ENCODE data around the gene SUCO. TPM values are rescaled to one million over a fixed set of nuclear protein-coding genes. Genes with fewer than 3 reads are reported as not detected.

Gene SUCO
- total and polyA plus RNA-seq, 5 donors from 2014 or later, result 9.0 to 108 (median 15.5) TPM

DNA sequence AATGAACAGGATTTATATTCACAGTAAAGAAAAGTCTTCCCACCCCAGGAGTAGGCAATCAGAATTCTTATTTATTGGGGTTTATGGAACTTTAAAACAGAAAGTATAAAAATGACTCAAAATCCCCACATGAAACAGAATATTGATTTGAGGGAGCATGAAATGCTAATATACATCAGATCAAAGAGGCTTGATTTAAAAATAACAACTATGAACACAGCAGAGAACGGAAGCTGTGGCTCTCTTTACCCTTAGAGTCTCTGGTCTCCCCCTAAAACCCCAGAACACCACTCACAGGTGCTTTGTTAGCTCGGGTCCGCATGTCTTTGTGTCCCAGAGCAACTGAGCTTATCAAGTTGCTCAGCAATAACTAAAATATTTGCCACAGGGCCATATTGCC is 94.8 kb downstream of the SUCO start:
- H3K27ac Mint-ChIP-seq, result peak overlapping the region in 1 of 3 donors; percentile 44
- peak overlapping the region in 3 of 4 donors; percentile 7 to 71 (median 17) for H3K4me3 Mint-ChIP-seq
- H3K27ac ChIP-seq (ENCODE audit: insufficient read depth, low read length, poor library complexity, severe bottlenecking), result no peak overlapping the region
- H3K9me3 ChIP-seq (ENCODE audit: control insufficient read depth in 2 of 2, low read length in 2 of 2), result no peaks in the 10 kb centered on the region
- H3K4me1 Mint-ChIP-seq, result peaks cover 10 to 43% (median 21%) of the 10 kb centered on the region in 4 donors
- no peaks in the 10 kb centered on the region for H3K27me3 Mint-ChIP-seq
- ATAC-seq (ENCODE audit: low read depth in 2 of 2) (peak; percentile 74 to 81), DNase-seq (peak in 2 of 3 donors; percentile 30 to 36)
- peaks cover 2% of the 10 kb centered on the region for H3K36me3 Mint-ChIP-seq
- H3K36me3 ChIP-seq (ENCODE audit: control insufficient read depth, insufficient read depth, low read length), result no peaks in the 10 kb centered on the region
- H3K4me3 ChIP-seq (ENCODE audit: low read depth, low read length), result peak overlapping the region; percentile 56
- H3K27me3 ChIP-seq (ENCODE audit: control insufficient read depth, insufficient read depth, low read length), result no peaks in the 10 kb centered on the region
- H3K9me3 Mint-ChIP-seq, result peaks cover 0 to under 1% (median 0%) of the 10 kb centered on the region in 7 donors
- H3K4me1 ChIP-seq (ENCODE audit: control insufficient read depth, insufficient read depth, low read length, poor library complexity, severe bottlenecking), result peaks cover 13% of the 10 kb centered on the region

GRCh38 chr1:172628401-172628800 is 95.5 kb downstream of the SUCO start:
- ATAC-seq (ENCODE audit: low read depth in 2 of 2), result no peak
- Mint-ChIP-seq H3K4me1 (peaks cover 10 to 43% (median 21%) of the 10 kb centered on the region in 4 donors), H3K27ac (no peak overlapping the region)

DNA sequence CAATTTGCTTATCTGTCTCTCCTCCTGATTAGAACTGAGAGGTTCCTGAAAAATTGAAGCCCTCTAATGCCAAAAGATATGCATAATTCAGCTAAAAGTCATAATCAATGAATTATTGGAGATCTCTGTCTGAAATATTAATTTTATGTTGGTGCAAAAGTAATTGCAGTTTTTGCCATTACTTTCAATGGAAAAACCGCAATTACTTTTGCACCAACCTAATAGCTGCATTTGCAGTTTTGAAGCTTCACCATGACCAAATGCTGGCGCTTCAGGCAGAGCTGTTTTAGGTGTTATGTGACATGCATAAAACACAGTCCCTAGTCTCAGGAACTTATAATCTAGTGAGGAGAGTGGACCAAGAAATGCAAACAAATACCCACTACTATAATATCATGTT is 96.2 kb downstream of the SUCO start:
- H3K27me3 Mint-ChIP-seq, result peaks cover 4% of the 10 kb centered on the region
- peaks cover 10 to 43% (median 21%) of the 10 kb centered on the region in 4 donors for H3K4me1 Mint-ChIP-seq
- no peak overlapping the region for H3K4me3 ChIP-seq (ENCODE audit: low read depth, low read length)
- H3K4me3 Mint-ChIP-seq, result no peak overlapping the region
- H3K9me3 Mint-ChIP-seq, result no peaks in the 10 kb centered on the region
- no peak for DNase-seq
- no peak overlapping the region for H3K27ac Mint-ChIP-seq
- no peak for ATAC-seq (ENCODE audit: low read depth in 2 of 2)
- H3K27me3 ChIP-seq (ENCODE audit: control insufficient read depth, insufficient read depth, low read length), result no peaks in the 10 kb centered on the region
- H3K36me3 ChIP-seq (ENCODE audit: control insufficient read depth, insufficient read depth, low read length), result no peaks in the 10 kb centered on the region
- H3K36me3 Mint-ChIP-seq, result peaks cover 2% of the 10 kb centered on the region
- H3K27ac ChIP-seq (ENCODE audit: insufficient read depth, low read length, poor library complexity, severe bottlenecking), result no peak overlapping the region
- no peaks in the 10 kb centered on the region for H3K9me3 ChIP-seq (ENCODE audit: control insufficient read depth in 2 of 2, low read length in 2 of 2)
- peaks cover 13% of the 10 kb centered on the region for H3K4me1 ChIP-seq (ENCODE audit: control insufficient read depth, insufficient read depth, low read length, poor library complexity, severe bottlenecking)

More at GRCh38 chr1:172628401-172628800, 95.5 kb downstream of the SUCO start:
- Histone ChIP-seq H3K27me3 (ENCODE audit: control insufficient read depth, insufficient read depth, low read length) (no peaks in the 10 kb centered on the region), H3K4me1 (ENCODE audit: control insufficient read depth, insufficient read depth, low read length, poor library complexity, severe bottlenecking) (peaks cover 13% of the 10 kb centered on the region), H3K36me3 (ENCODE audit: control insufficient read depth, insufficient read depth, low read length) (no peaks in the 10 kb centered on the region), H3K9me3 (ENCODE audit: control insufficient read depth in 2 of 2, low read length in 2 of 2) (no peaks in the 10 kb centered on the region), H3K27ac (ENCODE audit: insufficient read depth, low read length, poor library complexity, severe bottlenecking) (no peak overlapping the region), H3K4me3 (ENCODE audit: low read depth, low read length) (no peak overlapping the region)
- Mint-ChIP-seq H3K27me3 (no peaks in the 10 kb centered on the region), H3K36me3 (peaks cover 2% of the 10 kb centered on the region), H3K4me3 (no peak overlapping the region), H3K9me3 (no peaks in the 10 kb centered on the region)
- DNase-seq, result no peak

- H3K4me1 Mint-ChIP-seq, result peaks cover 10 to 43% (median 21%) of the 10 kb centered on the region in 4 donors
- H3K4me3 Mint-ChIP-seq, result no peak overlapping the region
- Histone ChIP-seq H3K27ac (ENCODE audit: insufficient read depth, low read length, poor library complexity, severe bottlenecking) (no peak overlapping the region), H3K36me3 (ENCODE audit: control insufficient read depth, insufficient read depth, low read length) (no peaks in the 10 kb centered on the region), H3K4me3 (ENCODE audit: low read depth, low read length) (no peak overlapping the region), H3K27me3 (ENCODE audit: control insufficient read depth, insufficient read depth, low read length) (no peaks in the 10 kb centered on the region), H3K9me3 (ENCODE audit: control insufficient read depth in 2 of 2, low read length in 2 of 2) (no peaks in the 10 kb centered on the region), H3K4me1 (ENCODE audit: control insufficient read depth, insufficient read depth, low read length, poor library complexity, severe bottlenecking) (peaks cover 13% of the 10 kb centered on the region)
- H3K36me3 Mint-ChIP-seq, result peaks cover 2% of the 10 kb centered on the region
- no peaks in the 10 kb centered on the region for H3K9me3 Mint-ChIP-seq
- ATAC-seq (ENCODE audit: low read depth in 2 of 2) (no peak), DNase-seq (no peak)
- peaks cover 4% of the 10 kb centered on the region for H3K27me3 Mint-ChIP-seq
- peak overlapping the region in 2 of 3 donors; percentile 11 to 70 for H3K27ac Mint-ChIP-seq
Measured at GRCh38 chr1:172629638-172630037, 96.7 kb downstream of the SUCO start.

DNA sequence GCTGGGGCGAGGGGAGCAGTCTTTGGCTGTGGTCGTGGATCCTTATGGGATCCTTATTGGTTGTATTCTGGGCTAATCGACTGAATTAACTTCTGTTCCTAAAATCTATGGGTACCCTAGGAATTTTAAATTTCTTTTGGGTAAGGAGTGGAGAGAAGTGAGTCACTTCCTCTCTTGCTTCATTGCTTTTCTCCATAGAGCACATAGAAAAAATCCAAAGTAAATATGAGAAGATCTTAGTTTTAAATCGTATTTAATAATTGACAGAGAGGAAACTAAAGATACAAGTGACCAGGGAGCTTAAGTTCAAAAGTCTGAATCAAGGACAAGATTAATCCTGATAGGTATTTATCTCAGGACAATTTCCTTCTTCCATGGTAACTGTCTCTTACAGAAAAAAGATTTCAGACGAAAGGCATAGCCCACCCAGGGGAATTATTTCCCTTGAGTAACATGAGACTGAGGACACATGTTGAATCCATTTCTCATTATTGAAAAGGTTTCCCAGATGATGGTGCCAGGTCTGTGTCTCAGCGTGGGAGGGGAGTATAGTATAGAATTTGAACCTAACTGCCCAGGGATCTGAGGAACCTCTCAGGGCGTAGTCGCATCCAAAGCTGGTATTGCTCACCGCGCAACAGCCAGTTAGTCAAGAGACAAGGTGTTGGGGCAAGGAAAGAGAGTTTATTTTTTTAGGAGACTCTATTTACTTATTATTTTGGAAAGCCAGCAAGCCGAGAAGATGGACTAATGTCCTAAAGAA is 97.3 kb downstream of the SUCO start:
- Mint-ChIP-seq H3K27ac (peak overlapping the region in 2 of 3 donors; percentile 11 to 70), H3K4me1 (peaks cover 10 to 43% (median 21%) of the 10 kb centered on the region in 4 donors), H3K9me3 (no peaks in the 10 kb centered on the region), H3K36me3 (peaks cover 2% of the 10 kb centered on the region), H3K4me3 (no peak overlapping the region), H3K27me3 (peaks cover 4% of the 10 kb centered on the region)
- DNase-seq (no peak), ATAC-seq (ENCODE audit: low read depth in 2 of 2) (no peak)
- no peaks in the 10 kb centered on the region for H3K27me3 ChIP-seq (ENCODE audit: control insufficient read depth, insufficient read depth, low read length)
- H3K27ac ChIP-seq (ENCODE audit: insufficient read depth, low read length, poor library complexity, severe bottlenecking), result no peak overlapping the region
- H3K9me3 ChIP-seq (ENCODE audit: control insufficient read depth in 2 of 2, low read length in 2 of 2), result no peaks in the 10 kb centered on the region
- peaks cover 13% of the 10 kb centered on the region for H3K4me1 ChIP-seq (ENCODE audit: control insufficient read depth, insufficient read depth, low read length, poor library complexity, severe bottlenecking)
- no peak overlapping the region for H3K4me3 ChIP-seq (ENCODE audit: low read depth, low read length)
- no peaks in the 10 kb centered on the region for H3K36me3 ChIP-seq (ENCODE audit: control insufficient read depth, insufficient read depth, low read length)

DNA sequence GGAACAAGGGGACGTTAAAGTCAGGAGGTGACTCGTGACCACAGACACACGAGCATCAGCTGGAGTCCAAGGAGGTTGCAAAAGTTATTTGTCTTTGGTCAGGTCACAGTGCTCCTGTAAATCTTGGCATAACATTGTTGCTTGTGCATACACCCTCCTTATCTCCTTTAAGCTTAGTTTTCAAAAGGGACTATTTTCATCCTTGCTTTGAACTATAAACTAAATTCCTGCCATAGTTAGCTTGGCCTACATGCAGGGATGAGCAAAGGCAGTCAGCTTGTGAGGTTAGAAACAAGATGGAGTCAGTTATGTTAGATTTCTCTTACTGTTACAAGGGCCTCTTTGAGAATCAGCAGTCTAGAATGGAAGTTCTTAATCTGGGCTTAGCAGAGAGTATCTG is 97.9 kb downstream of the SUCO start:
- Mint-ChIP-seq H3K27me3 (peaks cover 4% of the 10 kb centered on the region), H3K27ac (no peak overlapping the region), H3K4me3 (no peak overlapping the region), H3K4me1 (peaks cover 10 to 43% (median 20%) of the 10 kb centered on the region in 4 donors), H3K9me3 (no peaks in the 10 kb centered on the region), H3K36me3 (peaks cover 2% of the 10 kb centered on the region)
- no peaks in the 10 kb centered on the region for H3K9me3 ChIP-seq (ENCODE audit: control insufficient read depth in 2 of 2, low read length in 2 of 2)
- no peaks in the 10 kb centered on the region for H3K27me3 ChIP-seq (ENCODE audit: control insufficient read depth, insufficient read depth, low read length)
- peaks cover 13% of the 10 kb centered on the region for H3K4me1 ChIP-seq (ENCODE audit: control insufficient read depth, insufficient read depth, low read length, poor library complexity, severe bottlenecking)
- DNase-seq (no peak), ATAC-seq (ENCODE audit: low read depth in 2 of 2) (no peak)
- H3K36me3 ChIP-seq (ENCODE audit: control insufficient read depth, insufficient read depth, low read length), result no peaks in the 10 kb centered on the region
- H3K27ac ChIP-seq (ENCODE audit: insufficient read depth, low read length, poor library complexity, severe bottlenecking), result no peak overlapping the region
- H3K4me3 ChIP-seq (ENCODE audit: low read depth, low read length), result no peak overlapping the region

DNA sequence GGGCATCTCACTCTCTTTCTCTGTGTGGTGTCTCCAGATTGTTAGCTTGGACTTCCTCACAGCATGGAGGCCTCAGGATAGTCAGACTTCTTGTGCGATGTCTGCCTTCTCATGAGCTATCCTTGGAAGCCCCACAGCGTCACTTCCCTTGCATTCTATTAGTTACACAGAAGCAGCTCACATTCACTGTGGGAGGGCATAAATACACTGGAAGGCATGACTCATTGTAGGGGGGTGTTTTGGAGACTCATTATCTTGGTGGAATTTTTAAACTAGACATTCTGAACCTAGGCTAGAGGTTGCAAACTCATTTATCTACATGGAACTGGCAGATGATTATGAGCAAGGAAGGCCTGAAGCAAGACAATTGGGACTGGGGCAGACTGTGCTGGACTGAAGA is 104.6 kb downstream of the SUCO start:
- Histone ChIP-seq H3K27me3 (ENCODE audit: control insufficient read depth, insufficient read depth, low read length) (no peaks in the 10 kb centered on the region), H3K36me3 (ENCODE audit: control insufficient read depth, insufficient read depth, low read length) (no peaks in the 10 kb centered on the region), H3K4me3 (ENCODE audit: low read depth, low read length) (no peak overlapping the region), H3K4me1 (ENCODE audit: control insufficient read depth, insufficient read depth, low read length, poor library complexity, severe bottlenecking) (peaks cover 36% of the 10 kb centered on the region), H3K9me3 (ENCODE audit: control insufficient read depth in 2 of 2, low read length in 2 of 2) (no peaks in the 10 kb centered on the region), H3K27ac (ENCODE audit: insufficient read depth, low read length, poor library complexity, severe bottlenecking) (no peak overlapping the region)
- H3K27me3 Mint-ChIP-seq, result peaks cover 4% of the 10 kb centered on the region
- H3K27ac Mint-ChIP-seq, result peak overlapping the region in 1 of 3 donors; percentile 51
- DNase-seq (no peak), ATAC-seq (ENCODE audit: low read depth in 2 of 2) (no peak)
- no peaks in the 10 kb centered on the region for H3K9me3 Mint-ChIP-seq
- H3K4me1 Mint-ChIP-seq, result peaks cover 13 to 58% (median 44%) of the 10 kb centered on the region in 4 donors
- no peaks in the 10 kb centered on the region for H3K36me3 Mint-ChIP-seq
- H3K4me3 Mint-ChIP-seq, result peak overlapping the region in 2 of 4 donors; percentile 15 to 23

DNA sequence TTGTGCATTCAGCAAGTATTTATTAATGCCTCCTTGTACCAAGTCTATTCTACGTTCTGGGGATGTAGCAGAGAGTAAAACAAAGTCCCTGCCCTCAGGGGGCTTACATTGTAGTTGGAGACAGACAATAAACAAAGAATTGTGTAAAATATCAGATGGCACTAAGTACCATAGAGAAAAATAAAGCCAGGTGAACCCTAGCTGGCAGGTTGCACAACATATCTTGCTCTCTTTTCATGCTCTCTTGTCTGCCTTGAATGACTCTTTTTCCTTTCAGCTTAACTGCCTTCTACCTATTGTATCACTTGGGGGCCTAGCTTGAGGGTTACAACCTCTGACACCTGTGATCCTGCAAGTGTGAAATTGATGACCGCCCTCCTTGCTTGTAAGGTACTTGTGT is 105.3 kb downstream of the SUCO start:
- Histone ChIP-seq H3K27me3 (ENCODE audit: control insufficient read depth, insufficient read depth, low read length) (no peaks in the 10 kb centered on the region), H3K9me3 (ENCODE audit: control insufficient read depth in 2 of 2, low read length in 2 of 2) (no peaks in the 10 kb centered on the region), H3K4me1 (ENCODE audit: control insufficient read depth, insufficient read depth, low read length, poor library complexity, severe bottlenecking) (peaks cover 43% of the 10 kb centered on the region), H3K4me3 (ENCODE audit: low read depth, low read length) (peak overlapping the region; percentile 51), H3K36me3 (ENCODE audit: control insufficient read depth, insufficient read depth, low read length) (no peaks in the 10 kb centered on the region), H3K27ac (ENCODE audit: insufficient read depth, low read length, poor library complexity, severe bottlenecking) (no peak overlapping the region)
- ATAC-seq (ENCODE audit: low read depth in 2 of 2) (no peak), DNase-seq (no peak)
- H3K4me1 Mint-ChIP-seq, result peaks cover 13 to 65% (median 47%) of the 10 kb centered on the region in 4 donors
- no peaks in the 10 kb centered on the region for H3K9me3 Mint-ChIP-seq
- no peaks in the 10 kb centered on the region for H3K36me3 Mint-ChIP-seq
- peak overlapping the region in 3 of 4 donors; percentile 70 to 79 (median 70) for H3K4me3 Mint-ChIP-seq
- H3K27me3 Mint-ChIP-seq, result peaks cover 4% of the 10 kb centered on the region
- H3K27ac Mint-ChIP-seq, result peak overlapping the region; percentile 80 to 94 (median 85)
